CD8-positive, alpha-beta memory T cell (primary cell): ENCODE measurements around the gene TMEM132C. TPM values are rescaled to one million over a fixed set of nuclear protein-coding genes. Genes with fewer than 3 reads are reported as not detected.

Experiments used
- CTCF ChIA-PET: fragments of 350-600 bp; sonication (Branson Sonifier 250); formaldehyde crosslinking; loops from one replicate; lab custom pipeline; 2021; ENCODE audit warnings: antibody characterized with exemption; lab: Charles Lee
- POLR2A ChIA-PET: fragments of 350-600 bp; sonication (Branson Sonifier 250); formaldehyde crosslinking; loops from one replicate; lab custom pipeline; 2021; ENCODE audit warnings: antibody characterized with exemption; lab: Charles Lee
- DNase-seq, 5 donors: peaks; one replicate each; pipeline versions ENCODE4 v3.0.0 to v3.0.0-alpha.2; 2020 to 2022; ENCODE audit warnings: mixed read lengths in 1 of 5
- H3K27ac ChIP-seq: one replicate; pipeline ENCODE4 v1.7.0; 2013; ENCODE audit warnings: low read depth, mild to moderate bottlenecking, low read length, moderate library complexity
- H3K27me3 ChIP-seq: 2 replicates; pipeline ENCODE4 v1.7.0; 2013; ENCODE audit warnings: low read length, mild to moderate bottlenecking; ENCODE audit not compliant: insufficient read depth, poor library complexity, severe bottlenecking
- H3K36me3 ChIP-seq: 2 replicates; pipeline ENCODE4 v1.7.0; 2013; ENCODE audit warnings: mild to moderate bottlenecking, low read length, moderate library complexity; ENCODE audit not compliant: insufficient read depth
- H3K4me1 ChIP-seq: 2 replicates; pipeline ENCODE4 v1.7.0; 2013; ENCODE audit warnings: mild to moderate bottlenecking, low read length, moderate library complexity; ENCODE audit not compliant: insufficient read depth
- H3K4me3 ChIP-seq: 2 replicates; pipeline ENCODE4 v1.7.0; 2013; ENCODE audit warnings: mild to moderate bottlenecking, low read length
- H3K9me3 ChIP-seq: 2 replicates; pipeline ENCODE4 v1.7.0; 2013; ENCODE audit warnings: mild to moderate bottlenecking, low read length
- H3K27ac Mint-ChIP-seq, 8 donors: one replicate each; pipeline ENCODE4 v1.8.0; 2020 to 2021; ENCODE audit warnings: mixed read lengths in 8 of 8, mild to moderate bottlenecking in 6 of 8, inconsistent platforms in 3 of 8, moderate library complexity in 3 of 8
- H3K27me3 Mint-ChIP-seq, 2 donors: one replicate each; pipeline ENCODE4 v1.8.0; 2020 to 2021; ENCODE audit warnings: mixed read lengths in 2 of 2, mild to moderate bottlenecking in 1 of 2, moderate library complexity in 1 of 2
- H3K36me3 Mint-ChIP-seq, 3 donors: one replicate each; pipeline ENCODE4 v1.8.0; 2020 to 2021; ENCODE audit warnings: mixed read lengths in 3 of 3, inconsistent platforms in 1 of 3, mild to moderate bottlenecking in 1 of 3
- H3K4me1 Mint-ChIP-seq, 3 donors: one replicate each; pipeline ENCODE4 v1.8.0; 2020 to 2021; ENCODE audit warnings: mixed read lengths in 3 of 3, inconsistent platforms in 1 of 3, mild to moderate bottlenecking in 1 of 3
- H3K4me3 Mint-ChIP-seq, 7 donors: one replicate each; pipeline ENCODE4 v1.8.0; 2020 to 2021; ENCODE audit warnings: mixed read lengths in 7 of 7, mild to moderate bottlenecking in 6 of 7, moderate library complexity in 4 of 7, inconsistent platforms in 2 of 7
- H3K9me3 Mint-ChIP-seq, 5 donors: one replicate each; pipeline ENCODE4 v1.8.0; 2020 to 2022; ENCODE audit warnings: mixed read lengths in 5 of 5, mild to moderate bottlenecking in 3 of 5, moderate library complexity in 2 of 5, inconsistent platforms in 1 of 5
- polyA plus RNA-seq: library from polyadenylated mRNA; unstranded; fragments of 300-500 nt; fragmentation: Illumina TruSeq; gene quantifications from one replicate; pipeline ENCODE4 v1.2.3, GENCODE V29; 2021
- total RNA-seq, 2 experiments: library from RNA; stranded (reverse); gene quantifications; one replicate each; pipeline ENCODE4 v1.2.3, GENCODE V29; 2021

The TMEM132C gene
- total and polyA plus RNA-seq, 3 experiments from 2014 or later = not detected

- no peaks in the 10 kb centered on the region for H3K4me1 ChIP-seq
- H3K27me3 Mint-ChIP-seq = peaks cover 0 to 1% of the 10 kb centered on the region in 2 donors
- no peaks in the 10 kb centered on the region for H3K9me3 ChIP-seq
- ChIA-PET CTCF (no interaction called here), POLR2A (no interaction called here)
- H3K27me3 ChIP-seq = no peaks in the 10 kb centered on the region
- peak overlapping the region in 2 of 8 donors; percentile 49 to 88 for H3K27ac Mint-ChIP-seq
- H3K36me3 ChIP-seq = no peaks in the 10 kb centered on the region
- no peak overlapping the region for H3K27ac ChIP-seq
- H3K36me3 Mint-ChIP-seq = peaks cover 0 to 4% (median 0%) of the 10 kb centered on the region in 3 donors
- H3K4me3 Mint-ChIP-seq = no peak overlapping the region
- peaks cover 0 to 8% (median 4%) of the 10 kb centered on the region in 3 donors for H3K4me1 Mint-ChIP-seq
- no peak for DNase-seq
- no peaks in the 10 kb centered on the region for H3K9me3 Mint-ChIP-seq
- H3K4me3 ChIP-seq = no peak overlapping the region
Observed at GRCh38 chr12:128695697-128696096, 428.7 kb downstream of the TMEM132C start.

GRCh38 chr12:128698301-128698972, 431.5 kb downstream of the TMEM132C start:
- Histone ChIP-seq H3K27ac (no peak overlapping the region), H3K4me1 (no peaks in the 10 kb centered on the region), H3K36me3 (no peaks in the 10 kb centered on the region), H3K27me3 (no peaks in the 10 kb centered on the region), H3K9me3 (no peaks in the 10 kb centered on the region), H3K4me3 (no peak overlapping the region)
- no peak for DNase-seq
- H3K36me3 Mint-ChIP-seq = peaks cover 0 to 4% (median 0%) of the 10 kb centered on the region in 3 donors
- POLR2A ChIA-PET = no interaction called here
- CTCF ChIA-PET = no interaction called here
- peaks cover 3 to 15% (median 9%) of the 10 kb centered on the region in 3 donors for H3K4me1 Mint-ChIP-seq
- peak overlapping the region in 2 of 7 donors; percentile 17 to 54 for H3K4me3 Mint-ChIP-seq
- no peaks in the 10 kb centered on the region for H3K9me3 Mint-ChIP-seq
- H3K27ac Mint-ChIP-seq = peak overlapping the region in 1 of 8 donors; percentile 66
- H3K27me3 Mint-ChIP-seq = peaks cover 0 to 1% of the 10 kb centered on the region in 2 donors

GRCh38 chr12:128699106-128699505, 432.1 kb downstream of the TMEM132C start:
- ChIA-PET POLR2A (no interaction called here), CTCF (no interaction called here)
- no peaks in the 10 kb centered on the region for H3K36me3 ChIP-seq
- H3K27ac ChIP-seq = no peak overlapping the region
- Mint-ChIP-seq H3K4me1 (peaks cover 3 to 15% (median 9%) of the 10 kb centered on the region in 3 donors), H3K4me3 (no peak overlapping the region), H3K36me3 (peaks cover 0 to 4% (median 0%) of the 10 kb centered on the region in 3 donors), H3K27me3 (peaks cover 0 to 3% of the 10 kb centered on the region in 2 donors), H3K9me3 (no peaks in the 10 kb centered on the region), H3K27ac (no peak overlapping the region)
- no peaks in the 10 kb centered on the region for H3K27me3 ChIP-seq
- H3K4me1 ChIP-seq = no peaks in the 10 kb centered on the region
- no peak for DNase-seq
- no peak overlapping the region for H3K4me3 ChIP-seq
- H3K9me3 ChIP-seq = no peaks in the 10 kb centered on the region

- no peak overlapping the region for H3K27ac ChIP-seq
- Mint-ChIP-seq H3K9me3 (no peaks in the 10 kb centered on the region), H3K27ac (peak overlapping the region in 1 of 8 donors; percentile 18), H3K27me3 (peaks cover 3 to 9% of the 10 kb centered on the region in 2 donors), H3K4me3 (peak overlapping the region in 4 of 7 donors; percentile 6 to 50 (median 38)), H3K4me1 (peaks cover 3 to 16% (median 9%) of the 10 kb centered on the region in 3 donors), H3K36me3 (no peaks in the 10 kb centered on the region)
- DNase-seq = no peak
- no peaks in the 10 kb centered on the region for H3K36me3 ChIP-seq
- ChIA-PET POLR2A (no interaction called here), CTCF (no interaction called here)
- H3K4me1 ChIP-seq = no peaks in the 10 kb centered on the region
- no peaks in the 10 kb centered on the region for H3K27me3 ChIP-seq
- H3K4me3 ChIP-seq = no peak overlapping the region
- no peaks in the 10 kb centered on the region for H3K9me3 ChIP-seq
Observed at GRCh38 chr12:128702371-128702770, 435.4 kb downstream of the TMEM132C start.

GRCh38 chr12:128705140-128705539, 438.2 kb downstream of the TMEM132C start:
- CTCF ChIA-PET = no interaction called here
- POLR2A ChIA-PET = no interaction called here
- DNase-seq = no peak
- H3K36me3 ChIP-seq = no peaks in the 10 kb centered on the region
- no peaks in the 10 kb centered on the region for H3K9me3 Mint-ChIP-seq
- H3K9me3 ChIP-seq = no peaks in the 10 kb centered on the region
- peak overlapping the region in 1 of 7 donors; percentile 70 for H3K4me3 Mint-ChIP-seq
- no peak overlapping the region for H3K27ac Mint-ChIP-seq
- no peak overlapping the region for H3K4me3 ChIP-seq
- H3K27me3 ChIP-seq = no peaks in the 10 kb centered on the region
- H3K4me1 Mint-ChIP-seq = peaks cover 3 to 14% (median 9%) of the 10 kb centered on the region in 3 donors
- H3K36me3 Mint-ChIP-seq = no peaks in the 10 kb centered on the region
- no peaks in the 10 kb centered on the region for H3K4me1 ChIP-seq
- peaks cover 4 to 9% of the 10 kb centered on the region in 2 donors for H3K27me3 Mint-ChIP-seq
- no peak overlapping the region for H3K27ac ChIP-seq

- H3K27me3 Mint-ChIP-seq = peaks cover 4 to 9% of the 10 kb centered on the region in 2 donors
- CTCF ChIA-PET = no interaction called here
- no peaks in the 10 kb centered on the region for H3K9me3 Mint-ChIP-seq
Observed at GRCh38 chr12:128707488-128707887, 440.5 kb downstream of the TMEM132C start.

GRCh38 chr12:128708789-128709188, 441.8 kb downstream of the TMEM132C start:
- Mint-ChIP-seq H3K27ac (no peak overlapping the region), H3K4me3 (no peak overlapping the region), H3K27me3 (peaks cover 4 to 9% of the 10 kb centered on the region in 2 donors), H3K4me1 (peaks cover 0 to 3% (median 0%) of the 10 kb centered on the region in 3 donors), H3K36me3 (no peaks in the 10 kb centered on the region), H3K9me3 (no peaks in the 10 kb centered on the region)
- Histone ChIP-seq H3K4me3 (no peak overlapping the region), H3K36me3 (no peaks in the 10 kb centered on the region), H3K9me3 (no peaks in the 10 kb centered on the region), H3K27ac (no peak overlapping the region), H3K4me1 (no peaks in the 10 kb centered on the region), H3K27me3 (no peaks in the 10 kb centered on the region)
- DNase-seq = no peak
- POLR2A ChIA-PET = no interaction called here
- CTCF ChIA-PET = no interaction called here

More at GRCh38 chr12:128707488-128707887, 440.5 kb downstream of the TMEM132C start:
- H3K27ac Mint-ChIP-seq = no peak overlapping the region
- H3K36me3 Mint-ChIP-seq = no peaks in the 10 kb centered on the region
- Histone ChIP-seq H3K27ac (no peak overlapping the region), H3K9me3 (no peaks in the 10 kb centered on the region), H3K27me3 (no peaks in the 10 kb centered on the region), H3K4me1 (no peaks in the 10 kb centered on the region), H3K36me3 (no peaks in the 10 kb centered on the region), H3K4me3 (no peak overlapping the region)
- no peak overlapping the region for H3K4me3 Mint-ChIP-seq
- POLR2A ChIA-PET = no interaction called here
- DNase-seq = no peak
- peaks cover 1 to 7% (median 2%) of the 10 kb centered on the region in 3 donors for H3K4me1 Mint-ChIP-seq

GRCh38 chr12:128709660-128710059, 442.7 kb downstream of the TMEM132C start:
- Histone ChIP-seq H3K36me3 (no peaks in the 10 kb centered on the region), H3K27me3 (no peaks in the 10 kb centered on the region), H3K4me1 (no peaks in the 10 kb centered on the region), H3K27ac (no peak overlapping the region), H3K9me3 (no peaks in the 10 kb centered on the region), H3K4me3 (no peak overlapping the region)
- Mint-ChIP-seq H3K27ac (peak overlapping the region in 1 of 8 donors; percentile 21), H3K36me3 (no peaks in the 10 kb centered on the region), H3K27me3 (peaks cover 3 to 9% of the 10 kb centered on the region in 2 donors), H3K4me1 (peaks cover 0 to 4% (median 0%) of the 10 kb centered on the region in 3 donors), H3K9me3 (no peaks in the 10 kb centered on the region), H3K4me3 (no peak overlapping the region)
- DNase-seq = no peak
- POLR2A ChIA-PET = no interaction called here
- CTCF ChIA-PET = no interaction called here
